NCI-H510A treated with DMSO at 0.1 percent for 48 hours (cell line): ENCODE measurements around the gene CMSS1.

Experiments used
- DNase-seq: peaks from one replicate; lab custom pipeline; 2025; lab: John Stamatoyannopoulos, UW

CMSS1 gene

GRCh38 chr3:99875581-99875928 is 57.9 kb downstream of the CMSS1 start:
- no peak for DNase-seq

GRCh38 chr3:99875929-99876841 is 58.5 kb downstream of the CMSS1 start:
- DNase-seq: peak; percentile 51

GRCh38 chr3:99877031-99877579 is 59.4 kb downstream of the CMSS1 start:
- DNase-seq: no peak

- DNase-seq: no peak
Observed at GRCh38 chr3:99878005-99878404, 60.3 kb downstream of the CMSS1 start.

- DNase-seq: no peak
Observed at GRCh38 chr3:99879275-99879674, 61.6 kb downstream of the CMSS1 start.

- no peak for DNase-seq
Observed at GRCh38 chr3:99881121-99881524, 63.5 kb downstream of the CMSS1 start.

- no peak for DNase-seq
Observed at GRCh38 chr3:99882436-99883137, 64.9 kb downstream of the CMSS1 start.

GRCh38 chr3:99883138-99883461 is 65.4 kb downstream of the CMSS1 start:
- no peak for DNase-seq

GRCh38 chr3:99883693-99884092 is 66.0 kb downstream of the CMSS1 start:
- DNase-seq: no peak

- DNase-seq: no peak
Observed at GRCh38 chr3:99884484-99884883, 66.8 kb downstream of the CMSS1 start.

- DNase-seq: no peak
Observed at GRCh38 chr3:99885085-99885484, 67.4 kb downstream of the CMSS1 start.

GRCh38 chr3:99885851-99886250 is 68.2 kb downstream of the CMSS1 start:
- no peak for DNase-seq

GRCh38 chr3:99891610-99892285 is 74.1 kb downstream of the CMSS1 start:
- DNase-seq: no peak

GRCh38 chr3:99892332-99892731 is 74.7 kb downstream of the CMSS1 start:
- no peak for DNase-seq

- no peak for DNase-seq
Observed at GRCh38 chr3:99895131-99895696, 77.6 kb downstream of the CMSS1 start.

GRCh38 chr3:99895703-99896441 is 78.2 kb downstream of the CMSS1 start:
- DNase-seq: no peak

- no peak for DNase-seq
Observed at GRCh38 chr3:99896482-99896881, 78.8 kb downstream of the CMSS1 start.

GRCh38 chr3:99899603-99900002 is 81.9 kb downstream of the CMSS1 start:
- DNase-seq: no peak

- no peak for DNase-seq
Observed at GRCh38 chr3:99900248-99900647, 82.6 kb downstream of the CMSS1 start.

GRCh38 chr3:99901200-99901926 is 83.7 kb downstream of the CMSS1 start:
- no peak for DNase-seq

GRCh38 chr3:99902091-99902490 is 84.4 kb downstream of the CMSS1 start:
- DNase-seq: no peak
